HG03025 (cell line): Measurements from ENCODE around the gene DOCK3.
A peak's percentile ranks its signal among the peaks of the same experiment; 100 is the strongest.
"Not testable (repeated sequence)": the region's sequence is repeated elsewhere in the genome, so short reads cannot be mapped to it uniquely, and the experiment has no call there.

Experiments used
- ATAC-seq: cut with Tn5 transposase; IDR thresholded peaks from one replicate; pipeline ENCODE4 v1.9.1; 2021; ENCODE audit warnings: mild to moderate bottlenecking, moderate library complexity; ENCODE audit not compliant: unreplicated experiment, low FRiP score

The DOCK3 gene

DNA sequence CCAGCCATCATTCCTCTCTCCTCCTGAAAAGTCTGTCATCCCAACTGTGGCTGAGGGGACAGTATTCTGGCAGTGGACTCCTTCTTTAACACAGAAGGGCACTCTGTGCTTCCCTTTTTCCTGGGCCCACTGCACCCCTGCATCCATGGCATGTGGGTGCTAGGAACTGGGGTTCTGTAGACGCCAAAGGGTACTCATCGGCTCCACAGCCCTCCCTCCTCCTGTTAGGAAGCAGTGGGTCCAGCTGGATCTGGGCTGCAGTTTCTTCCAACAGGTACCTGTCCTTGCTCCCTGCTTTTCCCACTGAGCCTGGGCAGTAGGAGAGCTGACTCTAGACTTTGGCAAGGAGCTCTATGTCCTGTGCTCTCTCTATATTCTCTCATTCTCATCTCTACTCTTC is 704.0 kb downstream of the DOCK3 start:
- no peak for ATAC-seq

DNA sequence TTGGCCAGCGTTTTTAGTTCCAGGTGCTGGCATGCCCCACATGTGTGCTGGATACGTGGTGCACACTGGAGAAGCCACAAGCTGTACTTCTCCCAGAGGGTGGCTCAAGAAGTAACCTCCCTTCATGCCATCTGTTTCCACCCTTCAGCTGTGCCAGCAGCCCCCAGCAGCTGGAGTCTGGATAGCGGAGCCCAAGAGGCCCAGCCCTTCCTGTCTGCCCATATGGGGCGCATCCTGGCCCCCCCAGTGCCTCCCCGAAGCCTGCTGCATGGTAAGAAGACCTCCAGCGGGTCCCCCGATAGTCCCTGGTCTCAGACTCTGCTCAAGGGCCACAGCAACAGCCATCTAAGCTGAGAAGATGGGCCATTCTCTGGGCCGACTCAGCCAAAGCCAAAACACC is 704.6 kb downstream of the DOCK3 start:
- no peak for ATAC-seq

DNA sequence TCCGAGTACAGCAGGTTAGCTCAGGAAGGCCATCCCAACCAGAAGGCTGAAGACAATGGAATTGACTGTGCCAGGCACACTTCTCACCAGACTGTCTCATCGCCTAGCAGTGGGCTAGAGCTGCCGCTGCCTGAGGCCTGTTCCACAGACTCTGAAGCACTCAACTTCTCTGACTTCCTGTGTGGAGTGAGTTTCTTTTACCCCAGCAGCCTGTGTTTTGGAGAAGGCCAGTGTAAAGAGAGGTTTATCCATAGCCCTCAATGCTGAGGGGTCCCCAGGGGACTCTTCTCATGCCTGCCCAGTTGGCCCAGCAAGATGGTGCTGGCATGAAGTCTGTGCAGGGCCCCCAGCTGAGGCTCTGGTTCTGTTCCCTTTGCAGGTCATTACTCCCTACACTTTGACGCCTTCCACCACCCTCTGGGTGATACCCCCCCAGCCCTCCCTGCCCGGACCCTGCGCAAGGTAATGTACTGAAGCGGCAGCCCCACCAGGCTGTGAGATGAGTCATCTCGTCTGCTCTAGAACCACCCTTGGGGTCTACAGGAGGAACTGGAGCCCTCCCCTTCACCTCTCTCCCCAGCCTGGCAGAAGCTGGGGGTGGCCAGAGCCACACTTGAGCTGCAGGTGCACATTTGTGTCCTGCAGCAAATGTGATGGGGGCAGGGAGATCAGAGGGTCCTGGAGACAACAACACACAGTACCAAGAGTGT is 705.2 kb downstream of the DOCK3 start:
- ATAC-seq: no peak

DNA sequence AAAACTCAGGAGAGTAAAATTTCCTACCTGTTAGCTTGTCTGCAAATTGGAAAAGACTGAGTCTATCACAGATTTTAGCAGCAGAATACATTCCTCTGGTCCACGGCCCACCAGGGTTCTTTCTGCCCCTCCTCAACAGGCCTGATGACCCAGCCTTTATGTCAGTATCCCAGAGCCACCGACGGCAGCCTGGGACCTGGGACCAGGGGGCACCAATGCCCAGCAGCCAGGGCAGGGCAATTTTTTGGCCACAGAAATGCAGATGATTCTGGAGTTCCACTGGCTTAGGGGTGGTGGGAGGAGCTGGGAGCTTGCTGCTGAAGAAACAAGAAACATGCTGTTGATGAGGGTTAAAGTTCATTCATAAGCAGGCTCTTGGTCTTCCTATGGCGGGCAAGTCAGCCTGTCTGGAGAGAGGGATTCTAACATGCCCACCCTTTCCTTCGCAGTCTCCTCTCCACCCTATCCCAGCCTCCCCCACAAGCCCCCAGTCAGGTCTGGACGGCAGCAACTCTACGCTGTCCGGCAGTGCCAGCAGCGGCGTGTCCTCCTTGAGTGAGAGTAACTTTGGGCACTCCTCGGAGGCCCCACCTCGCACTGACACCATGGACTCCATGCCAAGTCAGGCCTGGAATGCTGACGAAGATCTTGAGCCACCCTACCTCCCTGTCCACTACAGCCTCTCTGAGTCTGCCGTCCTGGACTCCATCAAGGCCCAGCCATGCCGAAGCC is 706.0 kb downstream of the DOCK3 start:
- no peak for ATAC-seq

DNA sequence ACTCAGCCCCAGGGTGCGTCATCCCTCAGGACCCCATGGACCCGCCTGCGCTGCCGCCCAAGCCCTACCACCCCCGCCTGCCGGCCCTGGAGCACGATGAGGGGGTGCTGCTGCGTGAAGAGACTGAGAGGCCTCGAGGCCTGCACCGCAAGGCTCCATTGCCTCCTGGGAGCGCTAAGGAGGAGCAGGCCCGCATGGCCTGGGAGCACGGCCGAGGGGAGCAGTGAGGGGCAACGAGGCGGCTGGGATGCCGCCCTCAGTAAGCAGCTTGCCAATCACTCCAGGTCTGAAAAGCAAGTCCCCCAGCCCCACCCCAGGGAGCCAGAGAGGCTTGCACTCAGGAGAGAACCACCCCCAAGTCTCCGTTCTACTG is 706.6 kb downstream of the DOCK3 start:
- no peak for ATAC-seq

DNA sequence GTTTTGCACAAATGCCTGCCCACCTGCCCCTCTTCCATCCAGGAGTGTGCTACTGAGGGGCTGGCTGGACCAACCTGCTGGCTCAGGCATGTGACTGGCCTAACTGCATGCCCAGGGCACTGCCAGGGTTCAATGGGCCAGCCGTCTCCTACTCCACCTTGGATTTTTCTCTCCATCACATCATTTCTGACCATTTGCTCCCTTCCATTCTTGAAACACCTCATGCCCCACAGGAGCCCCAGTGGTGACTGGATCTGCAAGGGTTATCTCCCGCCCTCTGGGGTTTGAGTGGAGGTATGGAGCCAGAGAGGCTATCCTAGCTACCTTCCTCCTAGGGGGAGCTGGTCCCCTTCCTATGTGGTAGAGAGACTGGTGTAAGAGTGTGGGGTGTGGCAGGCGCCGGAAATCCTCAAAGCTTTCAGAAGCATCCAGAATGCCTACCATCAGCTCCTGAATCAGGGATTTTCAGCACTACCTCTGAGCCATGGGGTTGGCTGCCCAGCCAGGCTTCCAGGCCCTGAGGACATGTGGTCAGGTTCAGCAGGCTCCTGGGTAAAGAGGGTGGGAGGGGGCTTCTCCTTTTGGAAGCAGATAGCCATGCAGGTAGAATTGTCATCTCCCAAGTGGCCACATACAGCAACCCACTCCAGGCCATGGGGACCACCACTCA is 707.5 kb downstream of the DOCK3 start:
- no peak for ATAC-seq

DNA sequence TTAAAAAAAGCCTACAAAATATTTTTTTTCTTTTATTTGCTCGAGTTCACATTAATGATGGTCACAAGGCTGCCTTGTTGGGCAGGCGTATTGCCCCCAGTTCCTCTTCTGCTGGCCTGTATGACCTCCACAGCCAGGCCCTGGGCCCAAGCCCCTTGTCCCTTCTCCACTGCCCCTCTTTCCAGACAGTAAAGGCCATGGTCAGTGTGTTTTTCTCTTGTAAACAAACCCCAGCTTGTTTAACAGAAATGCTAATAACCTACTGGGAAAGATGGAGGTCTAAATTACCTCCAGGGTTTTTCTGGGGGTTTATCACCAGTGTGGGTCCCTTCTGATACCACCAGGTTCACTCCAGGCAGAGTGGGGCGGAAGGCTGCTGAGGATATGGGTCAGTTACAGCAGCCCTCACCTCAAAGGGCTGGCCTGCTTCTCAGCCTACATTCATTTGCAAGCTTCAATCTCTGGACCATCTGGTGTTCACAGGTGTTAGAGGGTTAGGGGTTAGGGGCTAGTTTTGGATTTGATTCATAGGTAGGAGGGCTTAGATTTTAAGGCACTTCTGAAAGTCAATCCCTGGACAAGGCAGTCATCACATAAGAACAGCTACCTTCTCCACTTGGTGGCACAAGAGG is 708.3 kb downstream of the DOCK3 start:
- ATAC-seq: no peak

DNA sequence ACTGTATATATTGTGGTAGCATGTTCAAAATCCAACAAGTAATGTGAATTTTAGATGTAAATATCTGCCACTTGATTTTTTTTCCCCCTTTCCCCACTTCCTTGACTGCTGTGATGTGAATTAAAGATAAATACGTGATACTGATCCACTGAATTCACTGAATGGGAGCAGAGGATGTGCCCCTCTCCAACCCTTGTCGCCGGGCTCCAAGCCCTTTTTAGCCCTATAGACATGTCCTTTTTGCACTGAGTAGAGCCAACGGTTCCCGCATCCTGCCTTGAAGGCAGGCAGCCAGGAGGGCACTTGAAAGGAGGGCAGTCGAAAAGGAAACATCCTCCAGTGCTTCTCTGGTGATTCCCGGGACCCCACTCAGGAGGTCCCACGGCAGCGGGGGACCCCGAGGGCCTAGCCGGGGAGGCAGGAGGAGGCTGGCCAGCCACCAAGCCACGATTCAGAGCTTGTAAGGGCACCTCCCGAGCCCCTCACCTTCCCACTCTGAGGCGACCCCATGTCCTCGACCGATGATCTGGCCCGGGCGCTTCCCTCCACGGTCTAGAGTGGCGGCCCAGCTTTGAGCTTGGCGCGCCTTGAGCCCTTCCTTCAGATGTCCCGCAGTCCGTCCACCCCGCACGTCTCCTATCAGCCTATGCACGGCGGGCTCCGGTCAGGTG is 709.5 kb downstream of the DOCK3 start:
- ATAC-seq: peak; percentile 9

DNA sequence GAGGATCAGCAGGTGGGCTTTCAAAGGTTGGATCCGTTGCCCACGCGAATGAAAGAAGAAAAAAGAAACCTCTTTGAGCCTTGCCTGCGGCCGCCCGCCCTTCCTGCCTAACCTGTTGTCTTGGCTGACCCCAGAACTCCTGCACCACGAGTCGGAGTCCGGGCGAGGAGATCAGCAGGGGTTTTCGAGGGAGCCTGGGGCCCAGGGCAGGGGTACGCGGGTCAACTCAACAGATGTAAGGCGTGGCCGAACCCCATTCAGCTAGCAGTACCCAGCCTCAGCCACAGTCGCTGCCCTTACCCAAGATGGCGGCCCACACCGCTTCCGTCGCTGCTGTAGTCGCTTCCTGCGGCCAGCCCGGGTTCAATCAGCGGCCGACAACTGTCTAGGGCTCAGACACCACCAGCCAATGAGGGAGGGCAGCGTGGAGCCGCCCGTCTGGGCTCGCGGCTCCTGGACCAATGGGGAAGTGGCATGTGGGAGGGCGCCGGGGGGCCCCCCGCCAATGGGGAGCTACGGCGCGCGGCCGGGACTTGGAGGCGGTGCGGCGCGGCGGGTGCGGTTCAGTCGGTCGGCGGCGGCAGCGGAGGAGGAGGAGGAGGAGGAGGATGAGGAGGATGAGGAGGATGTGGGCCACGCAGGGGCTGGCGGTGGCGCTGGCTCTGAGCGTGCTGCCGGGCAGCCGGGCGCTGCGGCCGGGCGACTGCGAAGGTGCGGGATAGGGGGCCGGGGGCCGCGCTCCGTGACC is 710.2 kb downstream of the DOCK3 start, which contains the start of gene MANF:
TSS of gene MANF (plus strand) at position 566 of the 748 bp plus-strand sequence. CDS start at position 618, 52 bp downstream.
- ATAC-seq: peak; percentile 96

DNA sequence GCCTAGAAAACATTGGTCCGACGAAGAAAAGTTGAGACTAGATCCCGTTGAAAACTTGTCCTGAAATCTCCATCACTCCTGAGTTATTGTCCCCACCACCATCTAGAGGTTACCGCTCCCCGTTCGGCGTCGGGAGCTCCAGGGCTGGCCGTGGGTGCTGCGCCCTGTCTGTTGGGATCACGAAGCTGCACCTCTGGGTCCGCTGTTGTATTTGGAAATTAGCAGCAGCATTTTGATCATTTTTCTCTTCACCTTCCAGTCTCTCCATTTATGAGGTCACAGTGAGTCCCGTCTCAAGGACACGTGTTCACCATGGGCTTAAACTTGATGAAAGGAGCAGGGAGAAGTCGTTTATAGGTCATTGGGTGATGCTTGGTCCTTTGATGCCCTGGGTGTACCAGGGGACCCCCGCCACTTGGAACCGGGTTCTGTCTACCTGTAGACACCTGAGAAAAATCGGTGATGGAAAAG is 710.9 kb downstream of the DOCK3 start:
- ATAC-seq: no peak

DNA sequence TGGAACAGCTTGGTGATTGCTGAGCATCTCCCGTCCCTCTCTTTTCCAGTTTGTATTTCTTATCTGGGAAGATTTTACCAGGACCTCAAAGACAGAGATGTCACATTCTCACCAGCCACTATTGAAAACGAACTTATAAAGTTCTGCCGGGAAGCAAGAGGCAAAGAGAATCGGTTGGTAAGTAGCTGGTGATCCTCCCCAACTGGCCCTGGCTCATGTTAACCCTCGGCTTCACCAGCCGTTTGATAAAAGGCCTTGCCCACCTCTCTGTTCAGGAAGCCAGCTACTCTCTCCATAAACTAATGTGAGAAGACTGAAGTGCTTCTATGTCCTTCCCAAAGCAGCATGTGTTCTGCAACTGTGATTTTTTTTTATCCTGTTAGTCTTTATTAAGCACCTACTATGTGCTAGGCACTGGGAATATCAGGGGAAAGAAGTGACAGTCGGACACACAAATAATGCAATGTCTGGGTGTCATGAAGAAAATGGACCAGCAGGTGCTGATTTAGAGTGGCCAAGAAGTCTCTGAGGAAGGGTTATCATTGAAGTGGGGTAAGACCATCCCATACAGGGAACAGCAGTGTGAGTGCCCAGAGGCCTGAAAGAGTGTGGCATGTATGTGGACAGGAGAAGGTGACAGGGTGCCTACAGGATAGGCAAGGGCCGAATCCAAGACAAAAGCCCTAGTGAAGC is 711.6 kb downstream of the DOCK3 start:
- no peak for ATAC-seq

DNA sequence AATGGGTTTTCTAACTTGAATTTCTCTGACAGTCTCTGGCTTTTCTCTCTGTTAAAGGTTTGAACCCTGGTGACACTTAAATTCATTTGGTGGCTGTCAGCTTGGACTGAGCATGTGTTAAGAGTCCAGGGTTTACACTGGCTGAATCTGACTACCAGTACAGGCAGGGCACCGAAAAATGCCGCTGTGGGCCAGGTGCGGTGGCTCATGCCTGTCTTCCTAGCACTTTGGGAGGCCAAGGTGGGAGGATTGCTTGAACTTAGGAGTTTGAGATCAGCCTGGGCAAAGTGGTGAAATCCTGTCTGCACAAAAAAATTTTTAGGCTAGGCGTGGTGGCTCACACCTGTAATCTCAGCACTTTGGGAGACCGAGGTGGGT is 712.1 kb downstream of the DOCK3 start:
- no peak for ATAC-seq

DNA sequence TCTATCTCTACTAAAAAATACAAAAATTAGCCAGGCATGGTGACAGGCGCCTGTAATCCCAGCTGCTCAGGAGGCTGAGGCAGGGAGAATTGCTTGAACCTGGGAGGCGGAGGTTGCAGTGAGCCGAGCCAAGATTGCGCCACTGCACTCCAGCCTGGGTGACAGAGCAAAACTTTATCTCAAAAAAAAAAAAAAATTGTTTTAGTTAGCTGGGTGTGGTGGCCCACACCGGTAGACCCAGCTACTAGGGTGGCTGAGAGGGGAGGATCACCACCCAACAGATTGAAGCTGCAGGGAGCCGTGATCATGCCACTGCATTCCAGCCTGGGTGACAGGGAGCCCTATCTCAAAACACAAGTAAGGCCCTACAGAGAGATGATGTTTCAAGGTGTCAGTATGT is 712.6 kb downstream of the DOCK3 start:
- ATAC-seq: not testable (repeated sequence)

DNA sequence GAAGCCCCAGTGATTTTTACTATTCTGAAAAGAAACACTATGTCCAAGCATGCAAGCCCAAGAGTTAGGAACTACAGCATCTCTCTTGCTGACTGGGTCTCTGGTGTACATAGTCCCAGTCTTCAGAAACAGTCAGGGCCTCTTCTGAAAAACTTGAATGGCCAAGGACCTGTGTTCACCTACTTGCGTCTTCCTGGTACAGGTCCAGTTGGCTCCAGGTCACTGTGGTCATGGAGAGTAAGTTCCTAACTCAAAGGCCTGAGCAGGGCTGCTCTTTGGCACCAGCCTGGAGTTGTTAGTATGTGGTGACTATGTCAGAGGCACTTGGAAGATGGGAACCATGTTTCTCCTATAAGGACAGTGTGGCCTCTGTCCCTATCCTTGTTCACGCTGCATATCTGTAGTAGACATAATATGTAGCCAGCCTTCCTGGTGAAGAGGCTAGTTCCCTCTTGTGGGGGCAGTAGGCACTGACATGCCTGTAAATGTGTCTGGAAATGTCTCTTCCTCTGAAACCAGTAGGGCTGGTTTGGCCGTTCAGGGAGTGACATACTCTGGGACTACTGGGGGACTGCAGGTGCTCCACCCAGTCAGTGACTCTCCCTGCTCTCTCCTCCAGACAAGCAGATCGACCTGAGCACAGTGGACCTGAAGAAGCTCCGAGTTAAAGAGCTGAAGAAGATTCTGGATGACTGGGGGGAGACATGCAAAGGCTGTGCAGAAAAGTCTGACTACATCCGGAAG is 713.7 kb downstream of the DOCK3 start:
- ATAC-seq: no peak

DNA sequence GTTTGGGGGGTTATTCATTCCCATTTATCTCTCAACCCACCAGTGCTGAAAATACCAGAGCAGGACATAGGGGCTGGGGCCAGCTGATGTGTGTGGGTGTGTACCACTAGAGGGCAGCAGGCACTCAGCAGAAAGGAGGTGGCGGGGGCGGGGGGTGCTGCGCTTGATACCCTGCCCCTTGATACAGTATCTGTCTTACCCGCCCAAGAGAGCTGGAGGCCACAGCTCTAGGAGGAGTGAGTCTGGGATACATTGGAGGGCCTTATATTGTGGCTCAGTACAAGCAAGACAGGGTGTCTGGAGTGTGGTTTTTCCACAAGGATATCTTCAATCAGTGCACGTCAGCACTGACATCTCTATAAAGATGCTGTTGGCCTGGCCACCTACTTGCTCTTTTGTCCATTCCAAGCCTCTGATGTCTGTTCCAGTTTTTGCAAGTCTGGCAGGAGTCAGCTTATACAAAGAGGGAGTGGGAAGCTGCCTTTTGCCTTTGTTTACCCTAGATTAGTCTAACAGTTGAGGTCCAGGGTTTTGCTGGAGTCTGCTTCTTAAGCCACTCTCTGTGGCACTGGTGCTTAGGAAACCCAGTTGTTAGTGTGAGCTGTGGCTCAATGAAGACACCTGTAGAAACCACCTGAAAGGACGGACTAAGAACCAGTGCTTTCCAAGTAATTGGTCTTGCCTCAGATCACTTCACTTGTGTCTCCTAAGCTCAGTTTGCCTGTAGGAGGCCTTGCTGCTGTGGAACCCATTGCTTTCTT is 714.9 kb downstream of the DOCK3 start:
- ATAC-seq: no peak

DNA sequence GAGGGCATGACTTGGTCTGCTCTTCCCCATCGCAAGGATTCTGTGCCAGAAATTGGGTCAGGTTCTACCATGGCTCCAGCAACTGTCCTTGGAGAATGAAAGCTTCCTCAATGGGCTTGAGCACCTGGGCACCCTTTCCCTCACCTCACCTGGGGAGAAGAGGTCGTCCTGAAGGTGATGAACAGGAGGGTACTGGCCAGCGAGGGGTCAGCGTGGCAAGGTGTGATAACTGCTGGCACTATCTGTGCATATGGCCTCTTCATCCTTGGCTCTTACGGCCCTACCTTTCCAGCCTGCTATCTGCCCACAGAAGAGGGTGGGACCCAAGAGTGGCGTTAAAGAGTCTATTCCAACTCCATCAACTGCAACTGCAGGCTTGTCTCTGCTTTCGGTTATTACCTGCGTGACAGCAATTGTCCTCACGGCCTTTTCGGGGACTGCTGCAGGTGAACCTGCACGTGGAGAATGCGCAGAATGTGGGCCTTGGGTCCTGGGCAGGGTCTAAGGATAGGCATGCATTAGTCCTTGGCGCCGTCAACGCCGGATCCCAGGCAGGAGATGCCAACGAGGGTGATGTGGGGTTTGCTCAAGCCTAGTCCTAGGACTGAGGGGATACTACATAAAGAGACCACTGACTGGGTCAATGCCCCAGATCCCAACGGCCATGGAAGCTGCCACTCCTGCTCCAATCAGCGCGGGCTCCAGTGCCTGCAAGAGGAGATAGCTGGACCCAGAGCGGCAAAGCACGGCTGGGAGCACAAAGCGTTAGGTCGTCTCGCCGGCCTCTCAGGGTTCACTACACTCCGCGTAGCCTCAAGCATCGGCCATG is 715.7 kb downstream of the DOCK3 start:
- ATAC-seq: no peak

DNA sequence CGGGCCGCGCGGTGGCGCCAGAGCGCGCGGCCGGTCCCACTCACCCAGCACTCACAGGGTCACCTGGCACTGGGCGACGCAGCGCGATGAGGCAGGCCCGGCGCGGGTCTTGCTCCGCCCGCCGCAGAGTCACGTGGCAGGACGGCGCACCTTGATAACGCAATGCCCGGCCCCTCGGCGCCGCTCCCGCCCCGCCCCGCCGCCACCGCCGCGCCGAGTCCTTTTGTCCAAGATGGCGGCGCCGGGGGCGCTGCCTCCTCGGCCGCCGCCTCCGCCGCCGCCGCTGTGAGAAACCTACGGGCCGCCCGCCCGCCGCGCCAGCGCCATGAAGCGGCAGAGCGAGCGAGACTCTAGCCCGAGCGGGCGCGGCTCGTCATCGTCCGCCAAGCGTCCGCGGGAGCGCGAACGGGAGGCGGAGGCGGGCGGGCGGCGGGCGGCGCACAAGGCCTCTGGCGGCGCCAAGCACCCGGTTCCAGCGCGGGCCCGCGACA is 716.4 kb downstream of the DOCK3 start, which contains the start of gene RBM15B:
TSS of gene RBM15B (plus strand) at position 211 of the 491 bp plus-strand sequence. CDS start at position 326, 115 bp downstream.
- ATAC-seq: peak; percentile 89
